GOT3 (cell line): ENCODE results near the gene C1RL.

Experiments
- DNase-seq: peaks from one replicate; lab custom pipeline; 2025; ENCODE audit warnings: mixed read lengths; lab: John Stamatoyannopoulos, UW

Gene C1RL

DNA sequence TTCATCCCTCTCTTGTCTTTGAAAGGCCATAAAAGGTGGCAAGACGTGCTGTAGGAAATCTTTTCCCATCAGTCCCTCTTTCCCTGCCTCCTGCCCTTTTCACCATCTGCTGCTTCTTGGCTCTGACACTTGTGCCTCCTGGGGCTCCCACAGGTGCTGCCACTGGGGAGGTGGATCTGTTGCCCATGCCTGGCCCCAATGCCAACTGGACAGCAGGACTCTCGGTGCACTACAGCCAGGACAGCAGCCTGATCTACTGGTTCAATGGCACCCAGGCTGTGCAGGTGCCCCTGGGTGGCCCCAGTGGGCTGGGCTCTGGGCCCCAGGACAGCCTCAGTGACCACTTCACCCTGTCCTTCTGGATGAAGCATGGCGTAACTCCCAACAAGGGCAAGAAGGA lies 27.7 kb upstream of the C1RL start:
- no peak for DNase-seq

DNA sequence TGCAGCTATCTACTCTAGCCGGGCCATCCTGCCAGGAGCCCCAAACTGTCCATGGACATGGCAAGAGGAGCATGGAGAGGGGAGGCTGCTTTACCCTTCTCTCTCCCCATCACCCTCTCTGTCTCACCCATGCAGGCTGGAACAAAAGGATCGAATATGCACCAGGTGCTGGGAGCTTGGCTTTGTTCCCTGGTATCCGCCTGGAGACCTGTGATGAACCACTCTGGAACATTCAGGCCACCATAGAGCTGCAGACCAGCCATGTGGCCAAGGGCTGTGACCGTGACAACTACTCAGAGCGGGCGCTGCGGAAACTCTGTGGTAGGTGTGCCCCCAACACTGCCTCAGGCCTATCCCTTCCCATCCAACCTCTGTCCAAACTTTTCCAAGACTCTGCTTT lies 27.1 kb upstream of the C1RL start:
- no peak for DNase-seq

DNA sequence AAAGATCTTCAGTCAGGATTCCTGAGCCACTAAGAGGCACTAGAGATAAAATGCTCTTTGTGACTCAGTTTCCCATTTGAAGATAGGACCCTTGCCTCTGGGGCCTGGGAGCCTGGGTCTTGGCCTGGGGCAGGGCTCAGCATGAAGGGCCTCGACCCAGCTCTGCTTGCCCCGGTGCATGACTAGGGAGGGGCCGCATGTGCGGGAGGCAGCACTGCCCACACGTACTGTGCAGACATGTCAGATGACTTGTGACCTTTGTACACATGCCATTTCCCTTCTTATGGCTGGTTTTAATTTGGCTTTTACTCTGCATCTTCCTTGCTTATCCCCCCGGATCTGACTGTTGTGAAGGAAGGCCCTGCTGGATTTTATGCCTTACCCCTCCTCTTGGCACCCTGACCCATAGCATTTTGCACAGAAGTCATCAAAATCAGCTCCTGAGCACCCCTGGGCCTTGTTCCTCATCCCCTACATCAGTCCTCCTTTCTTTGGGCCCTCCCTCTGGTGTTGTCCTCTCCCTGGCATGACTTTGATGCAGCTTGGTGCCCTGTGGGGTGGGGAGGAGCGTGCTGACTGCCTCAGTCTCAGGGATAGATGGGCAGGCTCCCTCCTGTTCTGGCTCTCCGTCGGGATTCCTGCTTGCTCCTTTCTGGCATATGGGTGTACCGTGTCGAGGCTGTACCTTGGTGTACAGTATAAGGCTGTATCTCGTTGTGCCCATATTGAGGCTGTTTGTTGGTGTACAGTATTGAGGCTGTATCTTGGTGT lies 25.6 kb upstream of the C1RL start:
- no peak for DNase-seq

DNA sequence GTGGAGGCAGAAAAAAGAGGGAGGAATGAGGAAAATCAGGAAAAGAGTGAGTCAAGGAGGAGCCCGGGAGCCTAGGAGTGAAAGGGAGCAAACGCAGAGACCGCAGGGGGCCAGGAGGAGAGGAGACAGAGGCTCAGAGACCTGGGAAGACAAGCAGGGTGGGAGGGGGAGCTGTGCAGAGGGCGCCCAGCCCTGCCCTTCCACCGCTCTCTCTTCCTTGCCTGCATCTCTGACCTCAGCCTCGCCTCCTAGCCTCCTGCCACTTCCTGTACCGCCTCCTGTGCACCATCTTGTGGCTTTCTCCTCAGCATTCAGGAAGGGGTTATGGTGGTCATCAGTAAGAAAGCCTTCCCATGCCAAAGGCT lies 22.5 kb upstream of the C1RL start:
- DNase-seq = no peak

DNA sequence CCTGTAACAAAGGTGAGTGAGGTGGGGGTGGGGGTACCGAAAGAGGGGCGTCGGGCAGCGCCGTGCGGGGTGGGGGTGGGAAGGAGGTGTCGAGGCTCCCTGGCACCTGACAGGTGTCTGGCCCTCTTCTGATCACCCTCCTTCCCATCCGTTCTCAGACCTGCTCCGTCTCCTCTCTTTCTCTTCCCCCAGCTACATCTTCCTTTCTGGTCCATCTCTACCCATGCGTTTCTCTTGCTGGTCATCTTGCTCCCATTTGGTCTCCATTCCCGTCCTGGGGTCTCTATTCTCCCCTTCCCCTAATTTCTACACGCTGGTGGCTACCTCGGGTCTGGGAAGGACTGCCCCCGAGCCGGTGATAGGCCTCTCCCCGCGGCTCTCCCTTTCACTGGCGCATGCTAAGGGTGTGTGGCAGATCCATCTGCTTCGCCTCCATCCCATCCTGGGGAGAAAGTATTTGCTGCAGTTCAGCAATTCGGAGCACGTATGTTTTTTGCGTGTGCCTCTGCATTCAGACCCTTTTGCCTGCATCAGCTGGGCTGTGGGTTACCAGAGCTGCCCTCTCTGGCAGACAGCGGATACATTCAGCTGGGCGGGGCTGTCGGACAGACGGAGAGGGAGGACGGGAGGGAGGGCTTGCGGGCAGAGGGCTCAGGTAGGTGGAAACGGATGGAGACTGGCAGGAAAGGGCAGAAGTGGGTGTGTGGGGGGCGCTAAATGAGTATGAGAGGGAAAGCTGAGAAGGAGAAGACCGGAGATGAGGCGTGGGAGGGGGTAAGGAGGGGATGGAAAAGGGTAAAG lies 21.9 kb upstream of the C1RL start:
- no peak for DNase-seq

DNA sequence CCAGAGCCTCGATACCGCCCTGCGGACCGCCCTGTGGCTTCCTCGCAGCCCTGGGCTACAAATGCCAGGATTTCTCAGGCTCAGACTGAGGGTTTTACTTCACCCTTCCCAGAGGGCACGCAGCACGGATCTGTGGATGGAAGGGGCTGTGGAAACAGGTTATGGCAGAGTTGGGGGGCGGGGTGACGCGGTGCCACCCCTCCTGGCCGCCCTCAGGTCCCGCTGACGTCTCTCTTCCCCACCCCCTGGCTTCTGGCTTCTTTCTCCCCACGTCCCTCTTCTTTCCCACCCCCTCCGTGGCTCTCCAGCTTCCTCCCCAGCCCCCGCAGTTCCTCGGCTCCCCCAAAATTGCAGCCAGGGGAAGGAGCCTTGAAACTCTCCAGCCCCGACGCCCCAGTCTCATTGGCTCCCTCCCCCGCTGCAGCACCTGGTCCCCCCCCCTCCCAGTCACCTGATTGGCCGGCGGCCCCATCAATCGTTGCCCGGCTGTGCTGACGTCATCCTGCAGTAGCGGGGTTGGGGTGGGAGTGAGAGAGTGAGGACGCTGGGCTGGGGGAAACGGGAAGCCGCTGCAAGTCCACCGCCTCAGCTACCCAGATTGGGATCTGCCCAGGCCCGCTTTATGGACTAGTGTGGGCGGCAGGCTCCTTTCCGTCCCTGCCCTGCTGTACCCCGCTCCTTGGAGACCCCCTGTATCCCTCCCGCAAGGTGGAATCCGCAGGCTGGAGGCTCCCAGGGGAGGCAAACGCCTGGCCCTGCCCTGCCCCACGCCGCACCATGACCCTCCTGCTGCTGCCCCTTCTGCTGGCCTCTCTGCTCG lies 21.1 kb upstream of the C1RL start, which contains the start of gene CLSTN3:
TSS of gene CLSTN3 (plus strand) at position 500 of the 820 bp plus-strand sequence. CDS start at position 778, 278 bp downstream.
- no peak for DNase-seq

DNA sequence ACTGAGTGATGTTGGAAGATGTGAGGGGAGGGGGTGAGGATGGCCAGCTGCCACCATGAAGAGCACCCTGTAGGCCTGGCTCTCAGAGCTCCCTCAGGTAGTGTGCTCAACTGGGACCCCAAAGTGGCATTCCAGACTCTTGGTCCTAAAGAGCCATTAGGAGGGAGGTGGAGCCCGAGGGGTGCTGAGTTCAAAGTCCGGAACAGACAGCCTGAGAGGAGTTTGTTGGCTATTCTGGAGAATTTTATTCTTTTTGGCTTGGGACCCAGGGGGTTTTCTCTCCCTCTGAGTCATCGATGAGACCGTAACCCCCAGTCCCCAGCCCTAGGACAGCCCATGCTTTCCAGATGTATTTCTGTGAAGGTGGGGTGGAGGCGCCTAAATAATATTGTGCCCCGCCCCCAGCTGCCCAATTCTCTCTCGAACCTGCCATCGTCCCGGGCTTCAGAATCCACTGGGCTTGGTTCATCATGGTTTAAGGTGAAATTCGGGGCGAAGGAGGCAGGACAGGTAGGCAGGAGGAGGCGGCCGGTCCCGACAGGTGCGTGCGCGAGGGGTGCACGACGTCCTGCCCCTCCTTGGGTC lies 20.4 kb upstream of the C1RL start:
- DNase-seq = no peak

DNA sequence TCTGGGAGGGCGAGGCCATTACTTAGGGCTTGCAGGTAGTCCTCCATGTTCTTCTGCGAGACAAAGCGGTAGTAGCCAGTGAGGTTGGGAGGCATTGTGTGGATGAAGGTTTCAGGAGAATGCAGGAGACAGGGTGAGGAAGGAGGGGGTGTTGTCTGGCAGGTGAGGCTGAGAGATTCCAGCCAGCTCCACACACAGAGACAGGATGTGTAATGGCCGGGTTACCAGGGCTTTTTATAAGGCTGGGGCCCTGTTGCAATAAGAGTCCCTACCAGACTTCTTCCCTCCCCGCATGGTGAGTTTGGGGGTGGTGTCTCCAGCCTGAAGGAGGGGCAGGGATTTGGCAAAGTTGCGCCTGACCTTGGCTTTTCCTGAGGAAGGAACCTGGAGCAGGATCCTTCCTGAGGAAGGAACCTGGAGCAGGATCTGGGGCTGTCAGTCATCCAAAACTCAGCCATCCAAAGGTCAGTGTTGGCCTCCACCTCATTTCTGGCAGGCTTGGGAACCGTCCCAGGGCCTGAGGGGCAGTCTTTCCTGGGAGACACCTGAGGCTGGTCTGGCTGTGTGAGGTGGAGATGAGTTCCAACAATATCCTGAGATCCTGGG lies 19.8 kb upstream of the C1RL start, which contains the start of gene RBP5:
TSS of gene RBP5 (minus strand) at position 209 of the 606 bp plus-strand sequence. CDS start at position 95, 114 bp downstream.
- no peak for DNase-seq

DNA sequence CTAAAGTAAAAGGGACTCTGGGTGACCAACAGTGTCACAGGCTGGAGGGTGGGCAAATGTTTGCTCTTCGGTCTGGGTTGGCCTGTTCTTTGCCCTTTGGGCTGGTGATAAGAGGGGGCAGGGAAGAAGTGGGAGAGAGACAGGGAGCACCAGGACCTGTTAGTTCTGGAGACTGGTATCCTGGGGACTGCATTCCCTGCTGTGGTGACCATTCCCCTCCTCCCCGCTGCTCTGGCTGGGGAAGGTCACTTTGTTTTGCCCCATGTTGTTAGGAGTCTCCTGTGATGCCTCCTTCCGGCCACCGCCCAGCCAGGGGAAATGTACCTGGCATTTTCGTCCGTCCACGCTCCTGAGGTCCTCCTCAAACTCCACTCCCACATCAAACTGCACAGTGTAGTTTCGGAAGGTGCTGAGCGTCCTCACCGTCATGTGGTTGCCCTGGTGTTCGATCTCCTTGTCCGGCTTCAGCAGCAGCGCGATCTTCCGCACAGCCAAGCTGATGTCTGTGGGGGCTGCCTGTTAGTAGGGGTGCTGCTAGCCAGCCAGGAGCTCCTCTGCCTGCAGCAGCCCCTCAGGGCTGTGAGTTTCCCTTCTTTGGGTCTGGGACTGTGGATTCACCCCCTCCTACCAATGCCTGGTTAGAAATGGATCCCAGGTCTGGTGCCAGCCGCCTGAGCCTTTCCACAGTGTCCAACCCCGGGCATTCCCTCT lies 19.1 kb upstream of the C1RL start:
- DNase-seq = no peak

DNA sequence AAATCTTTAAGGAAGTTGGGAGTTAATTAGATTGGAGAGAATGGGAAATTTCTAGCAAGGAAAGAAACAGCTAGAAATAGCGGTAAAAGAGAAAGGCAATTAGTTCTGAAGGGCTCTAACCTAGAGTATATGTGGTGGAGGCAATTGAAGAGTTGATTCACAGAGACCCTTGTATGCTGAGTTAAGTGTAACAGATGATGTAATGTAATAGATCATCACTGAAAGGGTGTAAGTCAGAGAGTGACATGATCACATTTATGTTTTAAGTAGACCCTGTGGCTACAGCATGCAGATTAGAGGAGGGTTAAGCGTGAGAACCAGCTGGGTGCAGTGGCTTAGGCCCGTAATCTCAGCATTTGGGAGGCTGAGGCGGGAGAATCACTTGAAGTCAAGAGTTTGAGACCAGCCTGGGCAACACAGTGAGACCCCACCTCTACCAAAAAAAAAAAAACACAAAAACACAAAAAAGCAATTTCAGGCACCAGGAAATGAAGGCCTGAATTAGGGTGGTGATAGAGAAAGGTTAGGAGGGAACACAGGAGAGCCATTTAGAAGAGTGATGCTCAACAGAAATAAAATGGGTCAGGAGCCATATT lies 16.7 kb upstream of the C1RL start:
- no peak for DNase-seq

DNA sequence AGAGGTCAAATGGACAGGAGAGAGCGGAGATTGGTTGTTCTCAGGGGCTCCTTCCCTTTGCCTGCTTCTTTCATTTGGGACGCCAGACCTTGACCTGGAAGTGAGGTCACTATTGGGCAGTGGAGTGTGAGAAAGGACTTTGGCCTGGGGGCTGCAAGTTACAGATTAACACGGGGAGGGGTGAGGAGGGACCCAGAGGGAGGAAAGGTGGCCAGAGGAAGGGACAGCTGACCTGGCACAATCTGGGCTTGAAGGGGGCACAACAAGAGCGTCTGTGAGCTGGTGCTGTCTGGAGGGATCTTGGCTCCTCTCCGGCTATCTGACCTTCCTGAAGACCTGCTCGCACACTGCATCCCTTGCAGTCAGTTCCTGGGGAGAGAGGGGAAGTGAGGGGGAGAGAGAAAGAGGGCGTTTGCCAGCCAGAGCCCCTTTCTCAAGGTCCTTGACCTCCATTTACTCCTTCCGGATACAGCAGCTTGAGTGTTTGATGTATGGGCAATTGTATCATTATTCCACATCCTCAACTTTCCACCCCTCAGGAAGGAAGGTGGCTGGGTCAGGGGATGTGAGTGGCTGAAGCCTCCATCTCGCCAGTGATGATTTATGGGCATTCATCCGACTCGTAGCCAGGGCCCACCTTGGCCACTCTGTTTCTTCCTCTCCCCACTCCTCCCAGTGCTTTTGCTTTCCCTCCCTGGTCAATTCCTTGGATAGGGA lies 14.9 kb upstream of the C1RL start:
- no peak for DNase-seq

DNA sequence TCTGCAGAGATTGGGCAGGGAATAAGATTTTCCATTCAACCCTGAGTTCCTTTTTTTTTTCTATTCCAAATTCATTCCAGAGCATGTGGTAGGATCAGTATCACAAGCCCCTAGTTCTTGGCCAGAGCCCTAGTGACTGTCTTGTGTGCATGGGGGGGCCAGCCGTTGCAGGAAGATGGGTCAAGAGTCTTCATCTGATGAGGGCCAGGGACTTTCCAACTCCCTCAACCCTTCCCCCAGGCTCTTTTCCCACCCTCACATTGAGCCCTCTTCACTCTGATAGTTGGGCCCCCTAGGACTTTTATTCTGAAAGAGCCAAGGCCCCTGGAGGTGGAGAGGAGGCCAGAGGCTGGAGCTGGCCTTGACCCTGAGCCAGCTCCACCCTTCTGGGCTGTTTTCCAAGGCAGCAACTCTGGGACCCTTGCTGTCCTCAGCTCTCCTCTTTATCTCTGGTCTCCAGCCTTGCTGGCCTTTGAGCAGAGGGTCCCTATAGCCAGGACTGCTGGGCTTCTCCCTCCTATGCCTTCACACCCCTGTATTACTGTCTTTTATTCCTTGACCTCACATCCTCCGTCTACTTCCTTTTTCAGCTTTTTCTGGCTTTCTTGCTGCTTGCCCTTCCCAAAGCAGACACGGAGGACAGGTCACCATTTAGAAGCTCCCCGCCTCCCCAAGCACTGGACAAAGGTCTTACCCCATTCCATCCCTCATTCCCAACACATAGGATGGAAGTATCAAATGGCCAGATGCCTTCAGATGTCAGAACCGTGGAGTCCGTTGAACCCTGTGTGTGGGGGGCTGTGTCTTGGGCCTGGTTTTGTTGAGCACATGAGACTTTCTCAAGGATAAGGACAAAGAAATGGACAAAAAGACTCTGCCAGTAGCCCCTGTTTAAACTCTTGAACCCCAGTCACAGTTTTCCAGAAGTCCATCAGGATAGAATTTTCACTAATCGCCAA lies 14.1 kb upstream of the C1RL start:
- no peak for DNase-seq

DNA sequence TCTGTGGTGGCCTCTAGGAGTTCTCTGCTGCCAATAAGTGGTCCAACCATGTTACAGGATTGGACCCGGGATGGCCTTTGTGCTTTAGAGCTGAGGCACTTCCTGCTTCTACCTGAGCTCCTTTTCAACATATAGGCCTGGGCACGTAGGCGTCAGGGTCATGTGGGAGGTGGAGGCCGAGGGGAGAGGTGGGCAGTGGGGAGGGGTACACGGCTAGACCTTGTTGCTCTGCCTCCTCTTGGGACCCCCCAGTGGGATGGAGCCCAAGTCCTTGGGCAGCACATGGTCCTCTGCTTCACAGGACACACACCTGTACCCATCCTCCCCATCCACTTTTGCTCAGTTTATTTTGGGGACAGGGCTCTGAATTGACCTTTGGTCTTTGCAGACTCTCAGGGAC lies 12.3 kb upstream of the C1RL start:
- no peak for DNase-seq

DNA sequence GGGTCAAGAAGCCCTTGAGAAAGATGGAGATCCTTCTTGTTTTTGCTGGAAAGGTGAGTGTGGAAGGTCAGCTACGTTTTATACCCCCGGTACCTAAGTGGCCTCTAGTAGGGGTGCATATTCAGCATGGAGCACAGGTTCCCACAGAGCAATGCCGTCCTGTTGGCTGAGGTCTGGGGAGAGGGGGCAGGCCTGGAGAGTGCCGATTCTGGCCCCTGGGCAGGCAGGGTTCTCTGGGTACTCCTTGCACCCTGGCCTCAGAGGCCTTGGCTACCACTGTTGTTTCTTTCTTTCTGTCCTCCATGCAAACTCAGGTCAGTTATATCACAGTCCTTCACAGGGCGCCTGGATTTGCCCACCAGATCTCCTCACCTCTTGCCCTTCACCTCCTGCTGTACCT lies 11.2 kb upstream of the C1RL start:
- DNase-seq = no peak

DNA sequence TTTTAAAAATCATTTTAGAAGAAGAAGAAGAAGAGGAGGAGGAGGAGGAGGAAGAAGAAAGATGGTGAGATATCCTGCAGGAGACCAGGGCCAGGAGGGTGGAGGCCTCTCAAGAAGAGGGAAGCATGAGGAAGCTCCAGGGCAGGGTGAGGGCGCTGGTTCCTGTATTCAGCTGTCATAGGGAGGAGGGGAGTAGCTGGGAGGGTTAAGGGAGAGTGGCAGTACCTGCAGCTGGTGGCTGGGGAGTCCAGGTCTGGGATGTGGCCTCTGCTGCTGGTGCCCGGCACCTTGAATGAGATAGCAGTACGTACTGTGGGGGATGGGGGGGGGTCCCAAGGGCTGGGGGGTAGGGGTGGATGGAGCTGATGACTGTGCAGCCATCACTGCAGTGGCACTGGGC lies 9.9 kb upstream of the C1RL start:
- DNase-seq = no peak

DNA sequence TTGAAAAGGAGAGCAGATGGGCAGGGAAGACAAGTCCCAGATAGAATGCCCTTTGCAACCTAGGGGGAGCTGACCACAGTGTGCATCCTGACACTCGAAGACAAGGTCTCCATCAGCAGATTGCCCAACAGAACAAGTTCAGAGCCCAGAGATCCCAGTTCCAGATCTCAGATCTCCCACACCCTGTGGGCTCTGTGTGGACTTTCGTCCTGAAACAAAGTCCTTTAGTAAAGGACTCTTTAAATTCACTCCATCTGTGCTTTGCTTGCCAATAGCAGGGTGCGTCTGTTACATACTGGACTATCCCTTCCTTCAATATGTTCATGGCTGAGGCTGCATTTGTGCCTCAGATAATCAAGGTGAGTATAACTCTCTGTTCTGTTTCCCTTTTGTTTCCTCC lies 8.7 kb upstream of the C1RL start:
- DNase-seq = no peak

DNA sequence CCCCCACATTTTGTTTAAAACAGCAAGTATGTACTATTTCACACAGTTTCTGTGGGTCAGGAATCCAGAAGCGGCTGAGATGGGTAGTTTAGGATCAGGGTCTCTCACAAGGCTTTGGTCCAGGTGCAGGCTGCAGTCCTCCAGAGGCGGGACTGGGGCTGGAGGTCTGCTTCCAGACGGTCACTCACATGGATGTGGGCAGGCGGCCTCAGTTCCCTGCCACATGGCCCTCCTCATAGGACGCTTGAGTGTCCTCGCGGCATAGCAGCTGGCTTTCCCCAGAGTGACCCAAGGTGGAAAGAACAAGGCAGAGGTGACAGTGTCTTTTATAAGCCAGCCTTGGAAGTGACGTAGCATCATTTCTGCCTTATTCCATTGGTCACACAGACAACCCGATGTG lies 7.9 kb upstream of the C1RL start:
- no peak for DNase-seq

DNA sequence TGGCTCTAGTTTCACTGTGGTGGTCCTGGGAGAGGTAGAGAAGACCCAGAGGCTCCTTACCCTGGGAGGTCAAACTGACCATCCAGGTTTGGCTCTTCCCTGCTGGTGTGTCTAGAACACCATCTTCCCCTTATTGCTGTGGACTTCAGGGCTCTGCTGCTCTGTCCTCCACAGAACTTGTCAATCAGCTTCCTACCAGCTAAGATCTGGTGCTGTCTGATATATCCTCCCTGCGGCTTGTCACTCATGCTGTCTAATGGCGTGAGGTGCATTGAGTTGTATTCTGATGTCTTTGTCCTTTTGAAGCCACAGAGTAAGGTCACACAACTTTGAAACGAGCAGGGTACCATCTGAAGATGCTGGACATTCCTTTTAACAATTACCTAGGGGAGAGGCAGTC lies 7.2 kb upstream of the C1RL start:
- no peak for DNase-seq

DNA sequence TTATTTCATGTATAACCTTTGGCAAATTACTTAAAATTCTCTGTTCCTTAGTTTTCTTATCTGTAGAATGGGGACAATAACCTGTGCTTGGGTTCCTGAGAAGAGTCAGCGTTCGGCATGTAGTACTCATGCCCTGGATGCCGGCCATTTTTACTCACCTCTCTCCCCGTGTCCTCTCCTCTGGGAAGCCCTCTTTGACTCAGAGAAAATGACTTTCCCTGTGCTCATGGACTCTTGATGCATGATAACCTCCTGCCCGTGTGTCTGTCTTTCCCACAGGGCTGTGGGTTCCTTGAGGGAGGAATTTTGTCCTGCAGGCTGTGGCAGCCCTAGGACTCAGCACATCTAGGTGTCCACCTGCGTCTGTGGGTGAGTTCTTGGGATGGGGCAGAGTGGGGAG lies 5.8 kb upstream of the C1RL start:
- DNase-seq = no peak
